Activated T-cell treated with anti-CD3 and anti-CD28 coated beads, Interleukin-2, amount 50 U/mL, for 48 hours (primary cell): ENCODE data around the gene RIPPLY1.

Experiments
- DNase-seq, 2 experiments: peaks; one replicate each; pipeline ENCODE4 v3.0.0-alpha.2; 2020

The RIPPLY1 gene, protein sequence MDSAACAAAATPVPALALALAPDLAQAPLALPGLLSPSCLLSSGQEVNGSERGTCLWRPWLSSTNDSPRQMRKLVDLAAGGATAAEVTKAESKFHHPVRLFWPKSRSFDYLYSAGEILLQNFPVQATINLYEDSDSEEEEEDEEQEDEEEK

DNA sequence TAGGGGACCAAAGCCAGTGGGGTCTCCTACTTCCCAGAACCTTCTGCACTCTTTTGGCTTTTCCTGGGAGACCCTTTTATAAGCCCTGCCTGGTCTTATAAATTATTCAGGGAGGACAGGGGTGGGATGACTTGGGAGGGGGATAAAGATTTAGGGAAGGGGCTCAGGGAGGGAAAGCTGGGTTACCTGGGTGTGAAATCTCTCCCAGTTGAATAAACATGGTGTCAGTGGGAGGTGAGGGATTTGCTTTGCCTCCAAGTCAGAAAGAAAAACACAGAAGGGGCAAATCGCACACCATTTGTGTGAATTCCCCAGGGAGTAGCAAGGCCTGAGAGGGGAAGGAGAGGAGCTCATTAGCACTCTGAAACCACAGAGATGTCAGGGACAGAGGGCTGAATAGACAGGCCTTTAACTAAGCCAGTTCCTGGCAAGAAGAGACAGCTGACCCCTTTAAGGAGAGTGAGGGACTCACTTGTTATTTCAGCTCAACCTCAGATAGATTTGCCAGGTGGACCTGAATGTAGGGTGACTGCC, at the start of gene RIPPLY1:
RIPPLY1 (minus strand) TSS at position 51 of the 534 bp plus-strand sequence. CDS start 54 bp downstream, outside the sequence.
- DNase-seq, result no peak

- no peak for DNase-seq
These were observed 49.4 kb upstream of the RIPPLY1 start for GRCh38 chrX:106952538-106952937.

DNA sequence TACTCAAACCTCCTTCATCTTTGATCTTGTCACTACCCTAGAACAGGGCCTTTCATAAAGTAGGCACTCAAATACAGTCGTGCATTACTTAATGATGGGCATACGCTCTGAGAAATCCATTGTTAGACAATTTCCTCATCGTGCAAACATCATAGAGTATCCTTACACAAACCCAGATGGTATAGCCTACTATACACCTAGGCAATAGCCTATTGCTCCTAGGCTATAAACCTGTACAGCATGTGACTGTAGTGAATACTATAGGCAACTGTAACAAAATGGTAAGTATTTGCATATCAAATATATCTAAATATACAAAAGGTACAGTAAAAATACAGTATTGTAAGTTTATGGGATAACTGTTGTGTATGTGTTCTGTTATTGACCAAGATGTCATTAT, 48.9 kb upstream of the RIPPLY1 start:
- no peak for DNase-seq

GRCh38 chrX:106951230-106951629, 48.1 kb upstream of the RIPPLY1 start:
- DNase-seq, result no peak

GRCh38 chrX:106950381-106950780, 47.2 kb upstream of the RIPPLY1 start:
- no peak for DNase-seq

GRCh38 chrX:106949366-106949765, 46.2 kb upstream of the RIPPLY1 start:
- DNase-seq, result no peak

GRCh38 chrX:106948641-106949040, 45.5 kb upstream of the RIPPLY1 start:
- no peak for DNase-seq

- no peak for DNase-seq
These were observed 43.3 kb upstream of the RIPPLY1 start for GRCh38 chrX:106946464-106946863.

- no peak for DNase-seq
These were observed 36.9 kb upstream of the RIPPLY1 start for GRCh38 chrX:106940068-106940467.

- DNase-seq, result no peak
These were observed 36.4 kb upstream of the RIPPLY1 start for GRCh38 chrX:106939566-106939965.

GRCh38 chrX:106936246-106936645, 33.1 kb upstream of the RIPPLY1 start:
- DNase-seq, result no peak

- no peak for DNase-seq
These were observed 32.0 kb upstream of the RIPPLY1 start for GRCh38 chrX:106935175-106935574.

- DNase-seq, result no peak
These were observed 30.4 kb upstream of the RIPPLY1 start for GRCh38 chrX:106933538-106933961.

DNA sequence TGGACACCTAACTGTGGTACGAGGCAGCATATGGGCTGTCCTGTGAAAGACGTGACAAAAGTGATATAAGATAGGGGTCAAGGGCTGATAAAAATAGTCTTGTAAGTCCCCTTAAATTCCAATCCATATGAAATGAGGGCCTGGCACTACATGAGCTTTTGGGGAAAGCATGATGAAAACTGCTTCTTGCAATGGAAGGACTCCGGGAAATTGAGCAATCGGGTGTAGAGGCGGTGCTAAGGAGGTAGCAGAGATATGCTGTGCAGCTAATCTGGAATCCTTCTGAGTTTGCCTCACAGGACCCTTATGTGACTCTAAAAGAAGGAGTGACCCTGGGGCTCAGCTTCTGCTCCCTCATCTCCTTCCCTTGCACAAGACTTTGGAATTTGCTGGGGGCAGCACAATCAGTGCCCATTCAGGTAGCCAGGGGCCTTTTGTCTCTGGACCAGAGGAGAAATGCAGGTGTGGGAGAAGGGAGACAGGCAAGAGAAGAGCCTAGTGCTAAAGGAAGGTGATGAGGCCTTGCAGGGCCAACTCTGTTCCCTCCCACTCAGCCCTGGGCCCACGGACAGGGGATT, 29.9 kb upstream of the RIPPLY1 start:
- no peak for DNase-seq

DNA sequence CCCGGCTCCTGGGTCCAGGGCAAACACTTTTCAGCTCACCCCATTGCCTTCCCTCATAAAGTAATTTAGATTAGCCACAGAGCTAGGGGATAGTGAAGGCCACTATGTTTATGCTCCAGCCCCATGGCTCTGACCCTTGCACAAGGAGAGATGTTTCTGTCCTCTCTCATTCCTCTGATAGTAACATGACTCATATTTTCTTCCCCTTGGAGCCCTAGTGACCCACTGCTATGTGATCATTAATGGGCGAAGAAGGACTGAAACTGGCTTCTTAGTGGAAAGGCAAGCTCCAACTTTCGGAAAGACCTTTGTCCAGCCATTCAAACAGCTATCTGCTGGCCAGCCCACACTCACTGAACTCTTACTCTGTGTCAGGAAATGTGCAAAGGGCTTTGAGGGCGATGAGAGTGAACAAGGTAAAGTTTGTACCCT, 29.4 kb upstream of the RIPPLY1 start:
- DNase-seq, result no peak

DNA sequence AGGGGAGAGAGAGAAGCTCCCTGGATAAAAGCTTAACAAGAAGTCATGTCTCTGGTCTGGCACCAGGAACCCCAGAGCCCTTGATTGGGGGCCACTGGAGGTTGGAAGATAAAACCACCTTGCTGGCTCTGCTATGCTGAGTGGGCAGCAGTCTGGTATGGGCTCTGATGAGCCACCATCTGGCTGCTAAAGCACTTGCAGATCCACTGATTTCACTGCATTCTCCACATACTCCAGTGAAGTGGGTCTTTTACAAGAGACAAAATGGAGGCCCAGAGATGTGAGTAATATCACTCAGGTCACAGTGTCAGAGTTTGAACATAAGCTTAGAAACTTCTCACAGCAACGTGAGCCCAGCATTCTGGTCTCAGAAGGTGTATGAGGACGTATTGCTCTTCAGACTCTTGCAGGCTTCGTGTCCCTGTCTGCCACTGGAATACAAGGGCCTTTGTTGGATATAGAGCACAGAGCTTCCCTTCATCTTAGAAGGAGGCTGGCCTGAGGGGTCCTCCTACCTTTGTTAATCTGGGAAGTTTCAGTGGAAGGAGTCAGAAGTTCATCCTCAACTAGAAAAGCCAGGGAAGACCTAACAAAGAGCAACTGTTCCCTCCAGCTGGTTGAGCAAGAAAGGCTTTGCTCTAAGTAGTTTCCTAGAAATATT, 28.8 kb upstream of the RIPPLY1 start:
- no peak for DNase-seq

- no peak for DNase-seq
These were observed 25.1 kb upstream of the RIPPLY1 start for GRCh38 chrX:106928227-106928626.

DNA sequence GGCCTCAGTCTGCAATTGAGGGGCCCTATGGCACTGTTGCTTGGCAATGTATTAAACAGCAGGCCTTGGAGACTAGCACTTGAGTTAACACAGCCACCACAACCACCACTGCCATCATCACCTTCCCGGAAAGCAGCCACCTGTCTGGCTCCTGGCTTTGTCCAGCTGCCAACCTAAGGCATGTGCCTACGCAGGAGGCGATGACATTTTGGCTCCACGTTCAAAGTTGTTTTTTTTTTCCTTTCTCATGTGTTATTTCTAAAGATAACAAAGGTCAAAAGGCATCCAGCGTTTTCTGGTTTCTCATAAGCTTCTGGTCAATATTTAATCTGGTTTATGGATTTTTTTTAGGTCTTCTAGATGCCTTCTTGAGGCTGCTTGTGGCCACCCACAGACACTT, 24.6 kb upstream of the RIPPLY1 start:
- no peak for DNase-seq

DNA sequence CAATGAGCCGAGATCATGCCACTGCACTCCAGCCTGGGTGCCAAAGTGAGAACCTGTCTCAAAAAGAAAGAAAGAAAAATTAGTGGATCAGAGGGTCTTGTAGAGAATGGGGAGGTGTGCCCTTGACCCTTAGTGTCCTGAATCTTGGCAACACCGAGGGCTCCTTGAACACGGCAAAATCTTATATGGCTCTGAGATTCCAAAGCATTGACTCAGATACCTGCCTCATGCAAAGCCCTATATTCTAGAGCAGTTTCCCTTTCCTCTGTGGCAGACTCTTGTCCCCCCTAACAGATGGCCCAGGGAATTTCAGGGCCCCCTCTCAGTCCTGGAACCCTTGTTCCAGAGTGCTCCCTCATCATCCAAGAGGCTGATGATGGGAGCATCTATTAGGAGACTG, 23.9 kb upstream of the RIPPLY1 start:
- DNase-seq, result no peak

GRCh38 chrX:106921637-106922036, 18.5 kb upstream of the RIPPLY1 start:
- no peak for DNase-seq

DNA sequence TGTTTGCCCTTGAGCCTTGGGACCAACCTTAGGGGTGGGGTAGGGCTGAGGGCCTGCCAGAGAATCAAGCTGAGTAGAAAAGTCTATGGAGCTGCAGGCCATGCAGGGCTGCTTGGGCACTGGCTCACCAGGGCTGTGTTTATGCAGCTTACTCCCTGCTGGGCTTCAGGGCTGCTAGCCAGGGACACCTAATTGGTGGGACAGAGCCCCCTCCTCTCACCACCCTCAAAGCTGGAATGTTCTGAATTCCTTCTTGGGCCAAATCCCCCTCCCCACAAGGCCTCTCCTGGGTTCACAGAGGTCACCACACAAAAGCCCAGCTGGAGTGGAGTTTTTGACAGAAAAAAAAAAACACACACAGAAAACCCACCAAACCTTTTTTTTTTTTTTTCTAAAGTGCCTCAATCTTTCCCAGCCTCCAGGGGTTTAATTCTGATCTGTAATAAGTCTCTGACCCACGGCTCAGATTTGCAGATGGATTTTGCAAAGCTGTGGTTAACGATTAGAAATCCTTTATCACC, 16.9 kb upstream of the RIPPLY1 start, which contains the start of gene CLDN2:
CLDN2 (plus strand) TSS at position 471 of the 521 bp plus-strand sequence. CDS start 7,827 bp downstream, outside the sequence.
- DNase-seq, result no peak

- DNase-seq, result no peak
These were observed 14.8 kb upstream of the RIPPLY1 start for GRCh38 chrX:106917830-106918500.

DNA sequence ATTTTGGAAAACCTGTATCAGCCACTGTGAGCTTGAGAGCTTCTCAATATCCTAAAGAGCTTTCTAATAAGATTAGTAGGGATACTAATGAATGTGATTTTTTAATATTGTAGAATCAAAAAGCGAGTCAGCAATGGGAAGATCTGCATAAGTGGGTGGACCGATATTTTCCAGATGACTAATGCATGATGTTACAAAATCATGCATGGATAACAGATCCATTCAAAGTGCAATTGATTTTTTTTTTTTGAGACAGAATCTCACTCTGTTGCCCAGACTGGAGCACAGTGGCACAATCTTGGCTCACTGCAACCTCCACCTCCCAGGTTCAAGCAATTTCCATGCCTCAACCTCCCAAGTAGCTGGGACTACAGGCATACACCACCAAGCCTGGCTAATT, 9.7 kb upstream of the RIPPLY1 start:
- DNase-seq, result no peak
